ENCODE measurements around the gene OR5AN1. TPM values are rescaled to one million over a fixed set of nuclear protein-coding genes. Genes with fewer than 3 reads are reported as not detected.

The OR5AN1 gene
- polyA plus RNA-seq, 2 of the 4 experiments (the other 2 are of a cell fraction), result not detected

GRCh38 chr11:59394186-59394585 is 35.5 kb downstream of the OR5AN1 start (continued):
- TF ChIP-seq JUN (IDR thresholded peaks at IDR 0.05), result no peak
- no peak for TF ChIP-seq SMC3 (IDR thresholded peaks at IDR 0.05)
- TF ChIP-seq FOSL2 (IDR thresholded peaks at IDR 0.05), result no peak
- TF ChIP-seq FOSL2 (CRISPR knock-in tag; IDR thresholded peaks at IDR 0.05), result no peak
- TF ChIP-seq, protein P1, sequence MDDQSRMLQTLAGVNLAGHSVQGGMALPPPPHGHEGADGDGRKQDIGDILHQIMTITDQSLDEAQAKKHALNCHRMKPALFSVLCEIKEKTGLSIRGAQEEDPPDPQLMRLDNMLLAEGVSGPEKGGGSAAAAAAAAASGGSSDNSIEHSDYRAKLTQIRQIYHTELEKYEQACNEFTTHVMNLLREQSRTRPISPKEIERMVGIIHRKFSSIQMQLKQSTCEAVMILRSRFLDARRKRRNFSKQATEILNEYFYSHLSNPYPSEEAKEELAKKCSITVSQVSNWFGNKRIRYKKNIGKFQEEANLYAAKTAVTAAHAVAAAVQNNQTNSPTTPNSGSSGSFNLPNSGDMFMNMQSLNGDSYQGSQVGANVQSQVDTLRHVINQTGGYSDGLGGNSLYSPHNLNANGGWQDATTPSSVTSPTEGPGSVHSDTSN (IDR thresholded peaks at IDR 0.05), result no peak
- no peak for TF ChIP-seq SREBF2 (IDR thresholded peaks at IDR 0.05)

- H3K4me2 ChIP-seq, result no peak overlapping the region
- no peak overlapping the region for H3K27ac ChIP-seq
- ChIA-PET POLR2A (no interaction called here), CTCF (interaction anchor here (1.1 to 1.5 kb wide), 4 partner anchors 12 to 229 kb away, joined by 3 to 4 read pairs (median 4); partner anchors contain the start of gene DTX4)
- no peak overlapping the region for H3K4me3 ChIP-seq
- H3K4me1 ChIP-seq, result no peaks in the 10 kb centered on the region
- ATAC-seq (no peak), FAIRE-seq (no peak), DNase-seq (ENCODE audit: low read depth in 1 of 2, low spot score in 1 of 2) (no peak)
- no peaks in the 10 kb centered on the region for H3K9me3 ChIP-seq
- 28% methylated on average over 3 of the region's 3 CpGs for WGBS (ENCODE audit: missing lambda C conversion rate)
- no peak for TF ChIP-seq ZNF302 (CRISPR knock-in tag; IDR thresholded peaks at IDR 0.05)
- TF ChIP-seq MAFK (IDR thresholded peaks at IDR 0.05; ENCODE audit: partially characterized antibody), result no peak
- TF ChIP-seq CBX2 (IDR thresholded peaks at IDR 0.05; ENCODE audit: borderline replicate concordance, low read depth), result no peak
- TF ChIP-seq, protein P2, sequence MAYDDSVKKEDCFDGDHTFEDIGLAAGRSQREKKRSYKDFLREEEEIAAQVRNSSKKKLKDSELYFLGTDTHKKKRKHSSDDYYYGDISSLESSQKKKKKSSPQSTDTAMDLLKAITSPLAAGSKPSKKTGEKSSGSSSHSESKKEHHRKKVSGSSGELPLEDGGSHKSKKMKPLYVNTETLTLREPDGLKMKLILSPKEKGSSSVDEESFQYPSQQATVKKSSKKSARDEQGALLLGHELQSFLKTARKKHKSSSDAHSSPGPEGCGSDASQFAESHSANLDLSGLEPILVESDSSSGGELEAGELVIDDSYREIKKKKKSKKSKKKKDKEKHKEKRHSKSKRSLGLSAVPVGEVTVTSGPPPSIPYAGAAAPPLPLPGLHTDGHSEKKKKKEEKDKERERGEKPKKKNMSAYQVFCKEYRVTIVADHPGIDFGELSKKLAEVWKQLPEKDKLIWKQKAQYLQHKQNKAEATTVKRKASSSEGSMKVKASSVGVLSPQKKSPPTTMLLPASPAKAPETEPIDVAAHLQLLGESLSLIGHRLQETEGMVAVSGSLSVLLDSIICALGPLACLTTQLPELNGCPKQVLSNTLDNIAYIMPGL (CRISPR knock-in tag; IDR thresholded peaks at IDR 0.05; ENCODE audit: borderline replicate concordance), result no peak
- no peak for TF ChIP-seq FOSB (CRISPR knock-in tag; IDR thresholded peaks at IDR 0.05)
- TF ChIP-seq BHLHE40 (IDR thresholded peaks at IDR 0.05; ENCODE audit: low read depth, low read length), result no peak
- no peak for TF ChIP-seq HDAC2 (IDR thresholded peaks at IDR 0.05)
- no peak for TF ChIP-seq GATA3 (IDR thresholded peaks at IDR 0.05; ENCODE audit: borderline replicate concordance)
- TF ChIP-seq FOSL2 (IDR thresholded peaks at IDR 0.05), result no peak
- no peak for TF ChIP-seq FOSL2 (CRISPR knock-in tag; IDR thresholded peaks at IDR 0.05)
- TF ChIP-seq RNF2 (IDR thresholded peaks at IDR 0.05; ENCODE audit: borderline replicate concordance, low read depth), result no peak
- TF ChIP-seq, protein P3, sequence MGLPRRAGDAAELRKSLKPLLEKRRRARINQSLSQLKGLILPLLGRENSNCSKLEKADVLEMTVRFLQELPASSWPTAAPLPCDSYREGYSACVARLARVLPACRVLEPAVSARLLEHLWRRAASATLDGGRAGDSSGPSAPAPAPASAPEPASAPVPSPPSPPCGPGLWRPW (IDR thresholded peaks at IDR 0.05), result no peak
- TF ChIP-seq, protein P4, sequence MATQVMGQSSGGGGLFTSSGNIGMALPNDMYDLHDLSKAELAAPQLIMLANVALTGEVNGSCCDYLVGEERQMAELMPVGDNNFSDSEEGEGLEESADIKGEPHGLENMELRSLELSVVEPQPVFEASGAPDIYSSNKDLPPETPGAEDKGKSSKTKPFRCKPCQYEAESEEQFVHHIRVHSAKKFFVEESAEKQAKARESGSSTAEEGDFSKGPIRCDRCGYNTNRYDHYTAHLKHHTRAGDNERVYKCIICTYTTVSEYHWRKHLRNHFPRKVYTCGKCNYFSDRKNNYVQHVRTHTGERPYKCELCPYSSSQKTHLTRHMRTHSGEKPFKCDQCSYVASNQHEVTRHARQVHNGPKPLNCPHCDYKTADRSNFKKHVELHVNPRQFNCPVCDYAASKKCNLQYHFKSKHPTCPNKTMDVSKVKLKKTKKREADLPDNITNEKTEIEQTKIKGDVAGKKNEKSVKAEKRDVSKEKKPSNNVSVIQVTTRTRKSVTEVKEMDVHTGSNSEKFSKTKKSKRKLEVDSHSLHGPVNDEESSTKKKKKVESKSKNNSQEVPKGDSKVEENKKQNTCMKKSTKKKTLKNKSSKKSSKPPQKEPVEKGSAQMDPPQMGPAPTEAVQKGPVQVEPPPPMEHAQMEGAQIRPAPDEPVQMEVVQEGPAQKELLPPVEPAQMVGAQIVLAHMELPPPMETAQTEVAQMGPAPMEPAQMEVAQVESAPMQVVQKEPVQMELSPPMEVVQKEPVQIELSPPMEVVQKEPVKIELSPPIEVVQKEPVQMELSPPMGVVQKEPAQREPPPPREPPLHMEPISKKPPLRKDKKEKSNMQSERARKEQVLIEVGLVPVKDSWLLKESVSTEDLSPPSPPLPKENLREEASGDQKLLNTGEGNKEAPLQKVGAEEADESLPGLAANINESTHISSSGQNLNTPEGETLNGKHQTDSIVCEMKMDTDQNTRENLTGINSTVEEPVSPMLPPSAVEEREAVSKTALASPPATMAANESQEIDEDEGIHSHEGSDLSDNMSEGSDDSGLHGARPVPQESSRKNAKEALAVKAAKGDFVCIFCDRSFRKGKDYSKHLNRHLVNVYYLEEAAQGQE (IDR thresholded peaks at IDR 0.05), result no peak
- TF ChIP-seq ATOH8 (CRISPR knock-in tag; IDR thresholded peaks at IDR 0.05; ENCODE audit: low read depth), result no peak
- no peak for TF ChIP-seq MAZ (IDR thresholded peaks at IDR 0.05; ENCODE audit: borderline replicate concordance, low read depth, low read length)
- no peak for TF ChIP-seq NFE2L2 (conservative IDR thresholded peaks at IDR 0.05; ENCODE audit: low read length)
- TF ChIP-seq EHF (CRISPR knock-in tag; IDR thresholded peaks at IDR 0.05), result no peak
- no peak for TF ChIP-seq EHMT2 (IDR thresholded peaks at IDR 0.05; ENCODE audit: low read depth)
- TF ChIP-seq HOXB5 (CRISPR knock-in tag; IDR thresholded peaks at IDR 0.05), result no peak
- TF ChIP-seq TFCP2L1 (CRISPR knock-in tag; IDR thresholded peaks at IDR 0.05), result no peak
- TF ChIP-seq HOXB13 (CRISPR knock-in tag; IDR thresholded peaks at IDR 0.05; ENCODE audit: low read depth), result no peak
Measured at GRCh38 chr11:59400461-59401261, 42.0 kb downstream of the OR5AN1 start.

All from A549 (cell line).